ENCODE measurements around the gene RPL38.

The RPL38 gene

DNA sequence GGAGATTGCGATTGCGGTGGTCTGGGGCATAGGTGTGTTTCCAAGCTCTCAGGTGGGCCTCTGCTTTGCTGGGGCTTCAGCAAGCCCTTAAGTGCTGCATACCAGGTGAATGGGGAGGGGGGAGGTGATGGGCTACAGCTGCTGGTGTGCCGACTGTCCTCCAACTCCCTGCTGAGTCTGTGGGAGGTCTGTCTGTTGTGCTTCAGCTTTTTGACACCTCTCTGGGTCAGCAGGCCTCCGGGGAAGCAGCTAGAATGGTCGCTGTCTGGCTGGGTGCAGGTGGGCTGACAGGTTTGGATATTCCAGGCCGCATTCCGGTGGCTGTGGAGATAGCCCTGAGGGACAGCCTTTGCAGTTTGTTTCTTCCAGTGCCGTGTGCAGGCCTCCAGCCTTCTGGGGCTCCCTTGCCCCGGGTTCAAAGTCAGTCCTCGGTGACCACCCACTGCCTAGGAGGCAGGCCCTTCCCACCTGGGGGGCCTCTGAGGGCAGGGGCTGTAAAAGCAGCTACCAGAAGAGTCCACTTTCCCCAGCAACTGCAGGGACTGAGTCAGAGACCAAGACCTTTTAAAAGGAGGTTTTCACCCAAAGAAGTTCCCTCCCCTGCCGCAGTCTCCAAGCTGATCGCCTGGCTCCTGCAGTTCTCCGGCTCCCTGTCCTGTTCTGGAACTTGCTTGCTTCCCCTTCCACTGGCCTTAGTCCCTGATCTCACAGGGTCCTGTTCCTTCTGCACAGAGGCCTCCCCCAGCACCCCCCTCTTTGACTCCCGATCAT lies 7.8 kb downstream of the RPL38 start:
- no peak for DNase-seq (ENCODE audit: low spot score)

DNA sequence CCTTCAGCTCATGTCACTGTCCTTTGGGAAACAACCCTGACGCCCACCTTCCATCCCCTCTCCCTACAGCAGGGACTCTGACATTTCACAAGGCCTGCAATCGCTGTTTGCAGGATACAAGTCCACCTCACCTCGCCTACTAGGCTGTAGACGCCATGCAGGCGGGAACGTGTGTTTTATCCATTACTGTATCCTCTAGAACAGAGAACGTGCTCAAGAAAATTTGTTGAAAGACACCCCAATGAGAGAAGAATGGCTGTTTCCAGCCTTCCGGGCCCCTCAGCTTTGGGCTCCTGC lies 8.4 kb downstream of the RPL38 start:
- DNase-seq (ENCODE audit: low spot score), result no peak

DNA sequence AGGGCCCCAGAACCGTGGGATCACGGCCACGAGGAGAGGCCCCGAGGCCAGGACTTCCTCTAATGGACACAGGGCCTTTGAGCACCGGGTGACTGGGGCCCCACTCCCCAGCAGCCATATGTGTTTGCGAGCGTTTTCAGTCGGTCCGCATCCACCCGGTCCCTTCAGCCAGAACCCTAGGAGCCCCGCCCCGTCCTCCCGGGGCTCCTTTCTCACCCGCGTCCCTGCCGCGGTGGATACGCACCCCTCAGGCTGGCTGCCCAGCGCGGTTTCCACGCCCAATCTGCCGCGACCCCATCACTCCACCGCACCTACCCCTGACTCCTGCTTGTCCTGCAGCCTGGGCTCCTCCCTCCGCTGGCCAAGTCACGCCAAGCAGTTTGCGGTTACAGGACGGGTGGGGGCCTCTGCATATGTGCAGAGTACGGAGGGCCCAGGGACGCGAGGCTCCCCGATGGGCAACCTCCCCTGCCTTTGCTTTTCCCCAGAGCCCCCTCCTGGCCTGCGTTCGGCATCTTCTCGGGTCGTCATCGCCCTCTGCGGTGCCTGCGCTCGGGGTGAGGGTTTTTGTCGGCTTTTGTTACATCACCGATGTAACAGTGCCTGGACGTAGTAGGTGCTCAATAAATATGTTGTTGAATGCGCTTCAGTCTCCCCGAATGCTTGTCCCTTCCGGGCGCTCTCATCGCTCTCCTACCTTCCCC lies 8.9 kb downstream of the RPL38 start:
- peak; percentile 31 for DNase-seq (ENCODE audit: low spot score)

DNA sequence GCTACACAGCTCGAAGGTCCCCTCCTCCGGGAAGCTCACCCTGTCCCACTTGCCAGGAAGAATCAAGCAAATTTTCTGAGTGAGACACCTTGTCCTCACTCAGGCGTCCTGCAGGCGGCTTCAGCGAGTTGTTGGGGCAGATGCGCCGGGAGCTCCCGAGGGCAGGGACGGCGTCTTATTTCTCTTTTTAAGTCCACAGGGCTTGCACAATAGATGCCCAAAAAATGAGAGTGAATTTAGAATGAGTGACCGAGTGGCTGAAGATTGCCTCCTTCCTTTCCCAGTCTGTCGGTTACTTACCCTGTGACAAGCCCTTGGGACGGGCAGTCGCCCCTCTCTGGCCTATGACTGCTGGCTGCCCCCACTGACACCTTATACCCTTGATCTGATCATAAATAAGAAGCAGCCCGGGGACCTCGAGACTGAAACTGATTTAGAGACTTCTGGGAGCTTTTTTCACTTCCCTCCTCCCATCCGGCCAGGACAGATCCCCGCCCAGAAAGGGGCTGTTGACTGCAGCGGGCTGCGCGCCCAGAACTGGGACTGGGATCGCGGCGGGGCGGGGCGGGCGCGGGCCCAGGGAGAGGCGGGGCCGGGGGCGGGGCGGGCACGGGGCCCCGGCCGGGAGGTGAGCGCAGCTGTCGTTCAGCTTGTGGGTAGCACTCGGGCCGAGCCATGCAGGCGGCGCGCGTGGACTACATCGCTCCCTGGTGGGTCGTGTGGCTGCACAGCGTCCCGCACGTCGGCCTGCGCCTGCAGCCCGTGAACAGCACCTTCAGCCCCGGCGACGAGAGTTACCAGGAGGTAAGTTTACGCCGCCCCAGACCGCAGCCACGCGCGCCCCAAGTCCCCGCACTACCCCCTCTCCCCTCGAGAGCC lies 9.7 kb downstream of the RPL38 start, which contains the start of gene TTYH2:
TSS of gene TTYH2 (plus strand) at position 659 of the 879 bp plus-strand sequence. CDS start at position 676, 17 bp downstream.
- DNase-seq (ENCODE audit: low spot score), result peak; percentile 94

DNA sequence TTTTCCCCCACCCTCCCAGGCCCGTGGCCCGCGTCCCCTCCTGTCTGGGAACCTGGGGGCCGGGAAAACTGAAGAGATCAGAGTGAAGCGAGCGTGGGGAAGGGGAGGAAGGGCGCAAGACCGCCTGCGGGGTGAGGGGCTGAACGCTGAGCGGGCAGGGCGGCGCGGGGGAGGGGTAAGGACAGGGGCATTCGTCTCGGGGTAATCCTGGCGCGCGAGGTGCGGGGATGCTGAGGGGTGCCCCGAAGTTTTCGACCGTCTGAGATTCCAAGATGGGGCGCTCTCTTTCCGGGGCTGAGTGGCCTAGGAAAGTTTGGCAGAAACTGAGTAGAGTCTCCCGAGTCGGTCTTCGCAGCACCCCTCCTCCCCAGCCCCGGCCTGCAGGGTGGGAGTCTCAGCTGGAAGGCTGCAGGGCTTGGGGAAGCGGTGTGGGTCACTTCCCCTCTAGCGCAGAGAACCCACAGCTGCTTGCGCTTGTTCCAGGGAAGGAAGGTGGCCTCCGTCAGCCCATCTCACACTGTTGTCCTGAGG lies 10.4 kb downstream of the RPL38 start:
- DNase-seq (ENCODE audit: low spot score), result no peak

DNA sequence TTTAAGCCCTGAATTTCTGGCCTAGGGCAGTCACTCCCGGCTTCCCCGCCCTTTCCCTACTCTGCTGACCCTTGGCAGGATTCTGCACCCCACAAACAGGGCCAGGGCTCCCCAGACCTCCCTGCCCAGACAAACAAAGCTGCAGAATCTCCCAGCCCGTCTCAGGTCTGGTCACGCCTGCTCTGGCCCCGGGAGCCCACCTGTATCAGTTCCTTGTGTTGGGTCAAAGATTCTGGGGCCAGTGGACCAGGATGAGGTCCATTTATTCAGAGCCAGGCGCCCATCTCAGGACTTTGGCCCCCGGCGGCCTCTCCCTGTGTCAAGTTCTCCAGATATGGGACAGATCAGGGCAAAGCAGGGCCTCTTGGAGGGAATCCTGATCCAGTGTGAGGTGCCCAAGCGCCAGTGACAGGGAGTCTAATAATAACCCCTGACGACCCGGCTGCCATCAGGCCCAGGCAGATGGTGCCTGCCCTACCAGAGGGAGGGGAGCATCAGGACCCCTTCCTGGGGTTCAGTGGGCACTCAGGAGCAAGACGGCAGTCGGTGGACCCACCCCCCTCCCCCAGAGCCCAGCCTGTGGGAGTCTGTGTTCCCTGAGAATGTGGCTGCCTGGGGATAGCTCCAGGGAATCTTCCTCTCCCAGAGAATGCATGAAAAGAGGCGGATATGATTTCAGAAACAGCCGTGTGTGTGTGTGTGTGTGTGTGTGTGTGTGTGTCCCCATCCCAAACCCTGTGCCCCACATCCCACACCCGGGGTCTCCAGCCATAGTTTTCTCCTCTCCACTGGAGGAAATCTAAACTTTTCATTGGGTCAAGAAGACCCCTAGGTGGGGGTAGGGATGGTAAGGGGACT lies 11.2 kb downstream of the RPL38 start:
- DNase-seq (ENCODE audit: low spot score), result no peak

DNA sequence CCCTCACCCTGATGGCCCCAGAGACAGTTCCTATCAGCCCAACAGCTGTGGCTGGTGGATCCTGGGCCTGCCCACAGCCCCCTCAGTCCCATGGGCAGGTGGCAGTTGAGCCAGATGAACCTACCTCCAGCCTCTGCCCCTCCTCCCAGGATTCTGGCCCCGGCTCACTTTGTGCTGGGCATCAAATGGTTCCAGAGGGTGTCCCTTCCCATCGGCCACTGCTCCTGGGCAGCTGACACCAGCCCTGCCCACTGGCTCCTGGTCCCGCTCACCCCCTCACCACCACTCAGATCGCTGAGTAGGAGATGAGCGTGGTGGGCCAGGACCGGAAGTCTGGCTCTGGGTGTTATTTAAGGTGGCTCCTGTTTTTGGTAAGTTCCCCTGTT lies 11.9 kb downstream of the RPL38 start:
- DNase-seq (ENCODE audit: low spot score), result no peak

DNA sequence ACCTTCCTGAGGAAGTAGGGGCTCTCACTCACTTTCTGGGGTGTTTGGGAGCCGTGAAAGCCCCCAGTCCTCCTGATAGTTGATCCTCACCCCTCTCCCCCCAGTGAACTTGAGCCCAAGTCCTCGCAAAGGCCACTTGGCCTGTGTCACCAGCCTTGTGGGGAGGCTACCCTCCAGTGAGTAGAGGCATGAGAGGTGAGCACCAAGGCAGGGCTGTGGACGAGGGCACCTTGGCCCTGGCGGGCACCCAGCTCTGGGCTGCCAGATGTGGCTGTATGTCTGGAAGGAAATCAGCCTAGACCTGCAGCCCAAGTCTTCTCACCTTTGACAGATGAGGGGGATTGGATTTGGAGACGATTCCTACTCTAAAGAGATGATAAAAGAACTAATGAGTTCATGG lies 13.0 kb downstream of the RPL38 start:
- no peak for DNase-seq (ENCODE audit: low spot score)

DNA sequence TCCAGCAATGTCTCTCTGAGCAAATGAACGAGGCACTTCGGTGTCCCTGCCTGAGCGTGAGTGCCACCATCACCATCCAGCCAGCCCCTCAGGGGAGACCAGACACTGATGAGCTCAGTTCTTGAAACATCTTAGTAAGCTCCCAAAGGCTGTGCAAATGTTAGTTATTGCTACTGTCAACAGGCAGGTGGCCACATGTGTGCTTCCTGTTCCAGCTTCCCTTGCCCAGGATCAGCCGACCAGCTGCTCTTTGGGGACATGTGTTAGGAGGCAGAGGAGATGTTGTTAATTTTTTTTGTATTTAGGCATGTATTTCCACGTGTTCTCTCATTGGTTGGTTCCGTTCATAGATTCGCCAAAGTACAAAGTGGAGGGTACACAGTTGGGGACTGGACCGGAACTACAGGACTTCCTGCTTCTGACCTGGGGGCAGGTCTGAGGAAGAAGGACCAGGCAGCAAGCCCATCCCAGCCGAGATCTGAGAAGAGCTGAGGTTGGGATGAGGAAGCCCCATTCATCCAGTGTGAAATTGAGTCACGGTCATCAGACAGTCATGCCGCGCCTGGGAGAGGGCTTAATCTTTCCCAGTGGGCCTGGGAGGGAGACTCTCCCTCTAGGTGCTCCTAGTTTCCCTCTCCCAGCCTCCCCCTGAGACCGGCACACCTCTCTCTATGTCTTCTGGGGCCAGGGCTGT lies 13.7 kb downstream of the RPL38 start:
- no peak for DNase-seq (ENCODE audit: low spot score)

DNA sequence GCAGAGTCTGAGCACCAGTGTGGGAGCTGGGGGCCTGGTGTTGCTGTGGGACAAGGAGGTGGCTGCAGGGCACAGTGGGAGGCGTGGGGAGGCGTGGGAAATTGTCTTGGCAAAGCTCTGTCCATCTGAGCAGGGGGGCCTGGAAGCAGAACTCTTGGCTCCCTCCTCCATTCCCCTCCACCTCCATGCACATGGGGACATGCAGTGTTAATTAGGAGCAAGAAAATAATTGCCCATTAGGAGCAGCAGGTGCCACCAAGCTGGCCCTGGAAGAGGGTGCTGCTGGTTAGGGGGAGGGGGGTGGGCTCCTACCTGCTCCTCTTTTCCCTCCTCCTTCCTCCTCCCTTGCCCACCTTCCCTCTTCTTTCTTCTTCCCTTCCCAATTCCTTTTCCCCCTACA lies 14.4 kb downstream of the RPL38 start:
- no peak for DNase-seq (ENCODE audit: low spot score)

DNA sequence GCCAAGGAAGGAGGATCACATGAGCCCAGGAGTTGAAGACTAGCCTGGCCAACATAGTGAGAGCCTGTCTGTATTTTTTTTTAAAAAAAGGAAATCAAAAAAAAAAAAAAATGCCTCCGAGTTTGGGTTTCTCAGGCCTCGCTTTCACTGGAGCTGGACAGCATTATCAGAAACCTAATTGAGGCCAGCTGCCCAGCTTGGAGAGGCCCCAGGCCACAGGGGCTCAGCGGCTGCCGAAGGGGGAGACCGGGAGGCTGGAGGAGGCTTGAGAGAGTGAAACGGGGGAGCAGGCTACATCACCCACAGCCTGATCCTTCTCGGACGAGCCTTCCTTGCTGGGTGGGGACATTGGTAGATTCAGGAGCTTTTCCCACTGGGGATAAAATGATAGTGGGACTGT lies 15.0 kb downstream of the RPL38 start:
- DNase-seq (ENCODE audit: low spot score), result no peak

DNA sequence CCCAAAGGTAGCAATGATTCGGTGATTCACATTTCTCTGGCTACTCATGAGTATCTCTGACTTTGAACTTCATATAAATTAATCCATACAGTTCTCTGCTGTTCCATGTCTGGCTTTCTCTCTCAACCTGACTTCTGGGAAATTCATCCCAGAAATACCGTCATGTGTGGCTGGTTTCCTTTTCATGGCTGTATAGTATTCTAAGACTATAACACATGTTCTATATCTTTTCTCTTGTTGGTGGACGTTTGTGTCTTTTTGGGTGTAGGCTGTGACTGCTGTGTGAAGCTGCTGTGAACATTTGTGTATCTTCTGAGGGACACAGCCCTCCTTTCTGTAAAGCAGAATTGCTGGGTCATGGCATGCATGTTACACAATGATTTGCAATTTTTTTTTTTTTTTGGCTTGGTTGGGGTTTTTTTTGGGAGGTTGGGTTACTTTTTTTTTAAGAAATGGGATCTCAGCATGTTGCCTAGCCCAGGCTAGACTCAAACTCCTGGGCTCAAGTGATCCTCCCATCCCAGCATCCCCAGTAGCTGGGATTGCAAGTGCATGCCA lies 16.2 kb downstream of the RPL38 start:
- DNase-seq (ENCODE audit: low spot score), result no peak

DNA sequence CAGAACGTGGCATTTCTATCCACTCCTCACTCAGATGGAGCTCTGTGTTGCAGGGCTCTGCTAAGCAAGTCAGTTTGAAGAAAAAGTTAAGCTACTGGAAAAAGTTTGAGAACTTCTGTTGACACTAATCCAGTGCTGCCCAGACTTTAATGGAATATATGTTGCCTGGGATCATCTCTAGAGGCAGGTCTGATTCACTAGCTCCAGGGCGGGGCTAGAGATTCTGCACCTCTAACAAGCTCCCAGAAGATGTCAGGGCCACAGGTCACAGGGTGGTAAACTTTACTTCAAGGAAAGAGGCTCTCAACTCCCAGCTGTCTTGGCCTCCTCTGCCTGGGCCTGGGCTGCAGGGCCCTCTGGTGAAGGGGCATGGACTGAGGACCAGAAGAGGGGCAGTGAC lies 16.7 kb downstream of the RPL38 start:
- DNase-seq (ENCODE audit: low spot score), result no peak

DNA sequence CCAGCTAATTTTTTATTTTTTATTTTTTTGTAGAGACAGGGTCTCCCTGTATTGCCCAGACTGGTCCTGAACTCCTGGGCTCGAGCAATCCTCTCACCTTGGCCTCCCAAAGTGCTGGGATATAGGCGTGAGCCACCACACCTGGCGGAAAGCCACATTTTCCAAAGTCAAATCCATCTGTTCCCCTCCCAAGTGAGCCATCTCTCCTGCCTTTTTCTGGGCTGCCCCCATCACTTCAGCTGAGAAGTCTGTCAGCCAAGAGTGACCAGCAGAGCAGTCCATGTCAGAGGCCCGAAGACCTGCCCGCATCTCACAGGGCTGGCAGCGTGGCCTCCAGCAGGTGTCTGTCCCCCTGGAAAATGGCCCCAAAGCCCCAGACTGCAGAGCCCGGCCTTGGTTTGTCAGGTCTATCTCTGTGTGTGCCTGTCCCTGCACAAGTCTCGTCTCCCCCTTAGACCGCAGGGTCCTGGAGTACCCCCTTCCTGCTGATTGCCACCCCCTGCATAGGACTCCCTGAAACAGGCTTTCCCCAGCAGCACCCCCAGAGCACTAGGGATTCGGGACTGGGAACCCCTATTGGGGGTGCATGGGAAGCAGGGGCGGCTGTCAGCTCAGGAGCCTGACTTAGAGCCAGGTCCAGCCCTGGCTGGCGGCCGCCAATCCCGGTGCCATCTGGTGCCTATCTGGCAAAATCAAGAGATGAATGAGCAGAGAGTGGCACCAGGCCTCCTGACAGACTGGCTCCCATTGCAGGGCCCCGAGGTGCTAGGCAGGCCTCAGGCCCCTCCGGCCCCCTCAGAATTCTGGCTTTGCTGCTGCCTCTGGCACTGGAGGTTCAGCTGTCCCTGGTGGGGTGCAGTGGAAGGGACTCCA lies 17.7 kb downstream of the RPL38 start:
- DNase-seq (ENCODE audit: low spot score), result no peak

DNA sequence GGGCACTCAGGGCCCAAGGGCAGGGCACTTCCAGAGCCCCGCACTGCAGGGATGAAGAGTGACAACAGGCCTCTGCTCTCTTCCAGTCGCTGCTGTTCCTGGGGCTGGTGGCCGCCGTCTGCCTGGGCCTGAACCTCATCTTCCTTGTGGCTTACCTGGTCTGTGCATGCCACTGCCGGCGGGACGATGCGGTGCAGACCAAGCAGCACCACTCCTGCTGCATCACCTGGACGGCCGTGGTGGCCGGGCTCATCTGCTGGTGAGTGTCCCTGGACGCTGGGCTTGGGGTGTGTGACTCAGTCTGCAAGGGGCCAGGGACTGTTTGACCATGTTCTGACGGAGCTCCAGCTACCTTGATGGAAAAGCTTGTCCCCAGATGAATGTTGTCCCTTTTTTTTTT lies 18.9 kb downstream of the RPL38 start:
- no peak for DNase-seq (ENCODE audit: low spot score)

DNA sequence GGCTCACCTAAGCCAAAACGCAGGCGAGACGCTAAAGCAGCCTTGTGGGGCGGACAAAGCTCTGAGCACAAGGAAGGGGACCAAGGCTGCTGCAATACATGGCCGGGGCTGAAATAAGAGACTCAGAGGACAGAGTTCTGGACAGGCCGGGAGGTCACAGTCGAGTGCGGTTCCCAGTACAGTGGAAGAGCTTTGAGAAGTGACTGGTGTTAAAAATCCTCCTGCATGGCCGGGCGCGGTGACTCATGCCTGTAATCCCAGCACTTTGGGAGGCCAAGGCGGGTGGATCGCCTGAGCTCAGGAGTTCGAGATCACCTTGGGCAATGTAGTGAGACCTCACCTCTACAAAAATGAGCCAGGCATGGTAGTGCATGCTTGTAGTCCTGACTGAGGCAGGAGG lies 20.4 kb downstream of the RPL38 start:
- DNase-seq (ENCODE audit: low spot score), result no peak

DNA sequence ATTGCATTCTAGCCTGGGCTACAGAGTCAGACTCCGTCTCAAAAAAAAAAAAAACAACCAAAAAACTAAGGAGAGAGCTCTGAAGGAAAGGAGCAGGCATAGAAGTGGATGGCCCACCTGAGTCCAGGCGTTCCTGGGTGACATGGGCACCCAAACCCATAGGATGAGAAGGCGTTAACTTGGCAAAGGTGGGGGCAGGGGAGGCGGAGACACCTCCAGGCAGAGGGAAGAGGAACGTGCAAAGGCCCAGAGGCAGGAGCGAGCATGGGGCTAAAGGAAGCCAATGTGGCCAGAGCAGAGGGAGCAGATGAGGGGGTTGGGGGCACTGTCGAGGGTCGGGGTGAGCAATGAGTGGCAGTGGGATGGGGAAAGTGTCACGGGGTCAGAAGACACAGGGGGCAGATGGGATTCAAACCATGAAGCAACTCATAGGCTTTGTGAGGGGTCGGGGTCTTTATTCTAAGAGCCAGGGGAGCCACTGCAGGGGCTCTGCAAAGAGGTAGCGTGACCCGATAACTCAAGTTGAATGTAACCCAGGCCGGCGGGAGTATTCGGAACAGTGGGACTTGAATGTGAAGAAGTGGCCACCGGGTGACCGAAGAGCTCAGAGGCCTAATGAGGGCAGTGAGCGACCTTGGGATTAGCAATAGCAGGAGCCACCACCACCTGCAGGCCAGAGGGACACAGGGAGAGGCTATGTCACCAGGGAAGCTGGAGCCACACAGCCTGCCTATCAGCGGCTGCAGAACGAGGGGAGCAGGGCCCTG lies 21.7 kb downstream of the RPL38 start:
- no peak for DNase-seq (ENCODE audit: low spot score)

DNA sequence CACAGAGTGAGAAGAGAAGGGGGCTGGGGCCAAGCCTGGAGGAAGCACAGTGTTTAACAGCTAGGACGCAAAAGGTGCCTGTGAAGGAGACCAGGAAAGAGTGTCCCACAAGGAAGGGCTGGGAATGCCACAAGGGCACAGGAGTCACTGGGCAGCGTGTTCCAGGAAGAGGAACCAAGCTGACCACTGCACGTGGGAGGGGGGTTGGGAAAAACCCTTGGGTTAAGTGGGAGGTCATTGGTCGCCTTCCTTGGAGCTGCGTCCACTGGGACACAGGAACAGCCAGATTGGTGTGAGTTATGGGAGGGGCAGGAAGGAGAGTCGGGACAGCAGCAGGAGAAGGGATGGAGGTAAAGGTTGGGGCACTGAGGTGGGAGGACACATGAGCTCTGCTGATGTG lies 22.8 kb downstream of the RPL38 start:
- DNase-seq (ENCODE audit: low spot score), result no peak

Measured in AG08396 (cell line).